ENCODE measurements around the gene SIAE.

SIAE gene

GRCh38 chr11:124673333-124674167 is at the start of gene SIAE, which contains the start of gene SPA17:
SIAE (minus strand) TSS chr11:124673739; CDS start chr11:124673708, 31 bp downstream.
SPA17 (plus strand) TSS chr11:124673904; CDS start chr11:124675265, 1,361 bp downstream.
- DNase-seq (ENCODE audit: low read depth), result peak; percentile 98

- DNase-seq (ENCODE audit: low read depth), result no peak
Observed at GRCh38 chr11:124722176-124722575, 48.6 kb upstream of the SIAE start.

- no peak for DNase-seq (ENCODE audit: low read depth)
Observed at GRCh38 chr11:124719534-124719933, 46.0 kb upstream of the SIAE start.

GRCh38 chr11:124718801-124719200 is 45.3 kb upstream of the SIAE start:
- DNase-seq (ENCODE audit: low read depth), result no peak

GRCh38 chr11:124717786-124718651 is 44.5 kb upstream of the SIAE start:
- no peak for DNase-seq (ENCODE audit: low read depth)

- no peak for DNase-seq (ENCODE audit: low read depth)
Observed at GRCh38 chr11:124717421-124717785, 43.9 kb upstream of the SIAE start.

- no peak for DNase-seq (ENCODE audit: low read depth)
Observed at GRCh38 chr11:124716591-124716990, 43.1 kb upstream of the SIAE start.

GRCh38 chr11:124712392-124712791 is 38.9 kb upstream of the SIAE start:
- no peak for DNase-seq (ENCODE audit: low read depth)

GRCh38 chr11:124707829-124708228 is 34.3 kb upstream of the SIAE start:
- no peak for DNase-seq (ENCODE audit: low read depth)

GRCh38 chr11:124700028-124700427 is 26.5 kb upstream of the SIAE start:
- DNase-seq (ENCODE audit: low read depth), result no peak

GRCh38 chr11:124699547-124699946 is 26.0 kb upstream of the SIAE start:
- DNase-seq (ENCODE audit: low read depth), result no peak

GRCh38 chr11:124693142-124693541 is 19.6 kb upstream of the SIAE start:
- DNase-seq (ENCODE audit: low read depth), result no peak

GRCh38 chr11:124682443-124682842 is 8.9 kb upstream of the SIAE start:
- no peak for DNase-seq (ENCODE audit: low read depth)

- no peak for DNase-seq (ENCODE audit: low read depth)
Observed at GRCh38 chr11:124681421-124681820, 7.9 kb upstream of the SIAE start.

- DNase-seq (ENCODE audit: low read depth), result no peak
Observed at GRCh38 chr11:124678416-124678815, 4.9 kb upstream of the SIAE start.

GRCh38 chr11:124676386-124676785 is 2.8 kb upstream of the SIAE start:
- DNase-seq (ENCODE audit: low read depth), result peak; percentile 81

- DNase-seq (ENCODE audit: low read depth), result no peak
Observed at GRCh38 chr11:124674571-124674970, 1.0 kb upstream of the SIAE start.

- no peak for DNase-seq (ENCODE audit: low read depth)
Observed at GRCh38 chr11:124674168-124674517, 604 bp upstream of the SIAE start.

GRCh38 chr11:124672536-124673215 is 863 bp downstream of the SIAE start:
- no peak for DNase-seq (ENCODE audit: low read depth)

- no peak for DNase-seq (ENCODE audit: low read depth)
Observed at GRCh38 chr11:124670732-124671131, 2.8 kb downstream of the SIAE start.

GRCh38 chr11:124669193-124669592 is 4.3 kb downstream of the SIAE start:
- peak; percentile 31 for DNase-seq (ENCODE audit: low read depth)

- DNase-seq (ENCODE audit: low read depth), result no peak
Observed at GRCh38 chr11:124667601-124668000, 5.9 kb downstream of the SIAE start.

- no peak for DNase-seq (ENCODE audit: low read depth)
Observed at GRCh38 chr11:124663861-124664260, 9.7 kb downstream of the SIAE start.

Measured in fibroblast of gingiva (primary cell).